Fibroblast of skin of right quadriceps (primary cell): Measurements from ENCODE around the gene MYL9.
"Not testable (repeated sequence)": the region's sequence is repeated elsewhere in the genome, so short reads cannot be mapped to it uniquely, and the experiment has no call there.

ENCODE experiments used
- DNase-seq: peaks from one replicate; pipeline ENCODE4 v3.0.0-alpha.2; 2013

Gene MYL9

GRCh38 chr20:36549942-36550789, 8.8 kb downstream of the MYL9 start:
- DNase-seq: no peak

DNA sequence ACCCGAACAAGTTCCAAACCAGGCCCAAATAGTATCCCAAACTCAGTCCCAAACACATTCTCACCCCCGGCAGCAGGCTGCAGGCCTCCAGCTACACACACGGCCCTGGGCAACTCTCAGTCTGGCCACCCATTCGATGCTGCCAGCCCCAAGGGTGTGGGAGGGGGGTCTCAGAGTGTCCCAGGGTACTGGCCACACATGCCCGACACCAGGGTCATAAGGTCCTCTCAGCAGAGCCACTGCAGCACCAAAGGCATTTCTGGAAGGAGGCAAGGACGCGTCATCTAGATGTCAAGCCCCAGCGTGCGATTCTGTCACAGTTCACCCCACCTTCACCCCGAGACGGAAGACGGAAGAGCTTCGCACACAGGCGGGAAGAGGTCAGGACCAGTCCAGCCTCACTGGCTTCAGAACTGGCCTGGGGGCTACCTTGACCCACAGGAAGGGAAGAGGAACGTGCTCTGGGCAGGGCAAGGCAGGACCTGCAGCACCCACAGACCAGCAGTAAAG, 9.5 kb downstream of the MYL9 start:
- peak; percentile 20 for DNase-seq

GRCh38 chr20:36555248-36555647, 13.9 kb downstream of the MYL9 start:
- no peak for DNase-seq

GRCh38 chr20:36562724-36563123, 21.4 kb downstream of the MYL9 start:
- DNase-seq: no peak

DNA sequence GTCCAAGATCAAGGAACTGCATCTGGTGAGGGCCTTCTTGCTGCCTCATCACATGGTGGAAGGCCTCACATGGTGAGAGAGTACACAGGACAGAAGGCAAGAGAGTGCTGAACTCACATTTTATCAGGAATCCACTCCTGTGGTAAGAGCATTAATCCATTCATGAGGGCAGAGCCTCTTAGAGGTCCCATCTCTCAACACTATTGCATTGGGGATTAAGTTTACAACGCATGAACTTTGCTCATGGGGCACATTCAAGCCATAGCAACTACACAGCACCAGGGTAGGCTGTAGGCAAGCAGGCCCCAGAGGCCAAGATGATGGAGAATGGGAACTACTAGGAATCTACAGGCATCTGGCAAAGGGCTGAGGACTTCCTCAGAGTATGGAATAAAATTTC, 22.1 kb downstream of the MYL9 start:
- no peak for DNase-seq

- not testable (repeated sequence) for DNase-seq
Observed at GRCh38 chr20:36564078-36564725, 22.9 kb downstream of the MYL9 start.

DNA sequence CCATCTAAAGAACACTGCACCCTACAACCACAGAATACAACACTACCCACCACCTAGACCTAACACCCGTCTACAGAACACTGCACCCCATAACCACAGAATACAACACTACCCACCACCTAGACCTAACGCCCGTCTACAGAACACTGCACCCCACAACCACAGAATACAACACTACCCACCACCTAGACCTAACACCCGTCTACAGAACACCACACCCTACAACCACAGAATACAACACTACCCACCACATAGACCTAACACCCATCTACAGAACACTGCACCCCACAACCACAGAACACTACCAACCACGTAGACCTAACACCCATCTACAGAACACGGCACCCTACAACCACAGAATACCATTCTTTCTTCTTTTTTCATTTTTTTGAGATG, 23.4 kb downstream of the MYL9 start:
- DNase-seq: not testable (repeated sequence)

DNA sequence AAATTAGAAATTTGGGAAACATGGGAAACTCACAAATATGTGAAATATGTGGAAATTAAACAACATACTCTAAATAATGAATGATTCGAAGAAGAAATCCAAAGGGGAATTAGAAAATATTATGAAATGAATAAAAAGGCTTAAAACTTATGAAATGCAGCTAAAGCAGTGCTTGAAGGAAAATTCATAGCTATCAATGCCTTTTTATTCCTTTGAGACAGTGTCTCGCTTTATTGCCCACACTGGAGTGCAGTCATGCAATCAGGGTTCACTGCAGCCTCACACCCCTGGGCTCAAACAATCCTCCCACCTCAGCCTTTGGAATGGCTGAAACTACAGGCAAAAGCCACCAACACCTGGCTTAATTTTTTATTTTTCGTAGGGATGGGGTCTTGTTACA, 24.2 kb downstream of the MYL9 start:
- no peak for DNase-seq

DNA sequence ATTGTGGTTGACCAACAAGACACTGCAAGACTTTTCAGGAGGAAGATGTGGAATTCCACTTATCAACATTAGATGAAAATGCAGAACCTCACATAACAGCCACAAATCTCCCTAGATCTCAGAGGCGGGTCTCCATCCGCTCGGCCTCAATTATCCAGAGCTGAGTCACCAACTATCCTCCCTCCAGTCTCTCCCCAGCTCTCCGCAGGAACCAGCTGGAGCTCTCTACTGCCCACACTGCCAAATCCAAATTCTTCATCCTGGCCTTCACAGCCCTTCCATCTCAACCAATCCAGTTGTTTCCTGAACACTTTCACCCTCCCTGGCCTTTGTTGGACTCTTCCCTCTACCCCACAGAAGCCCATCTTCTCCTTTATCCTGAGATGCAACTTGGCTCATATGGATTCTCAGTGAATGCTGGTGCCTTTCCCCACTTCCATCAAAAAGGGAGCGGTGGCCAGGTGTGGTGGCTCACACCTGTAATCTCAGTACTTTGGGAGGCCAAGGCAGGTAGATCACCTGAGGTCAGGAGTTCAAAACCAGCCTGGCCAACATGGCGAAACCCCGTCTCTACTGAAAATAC, 28.6 kb downstream of the MYL9 start:
- DNase-seq: peak; percentile 53

- no peak for DNase-seq
Observed at GRCh38 chr20:36571564-36572504, 30.5 kb downstream of the MYL9 start.

DNA sequence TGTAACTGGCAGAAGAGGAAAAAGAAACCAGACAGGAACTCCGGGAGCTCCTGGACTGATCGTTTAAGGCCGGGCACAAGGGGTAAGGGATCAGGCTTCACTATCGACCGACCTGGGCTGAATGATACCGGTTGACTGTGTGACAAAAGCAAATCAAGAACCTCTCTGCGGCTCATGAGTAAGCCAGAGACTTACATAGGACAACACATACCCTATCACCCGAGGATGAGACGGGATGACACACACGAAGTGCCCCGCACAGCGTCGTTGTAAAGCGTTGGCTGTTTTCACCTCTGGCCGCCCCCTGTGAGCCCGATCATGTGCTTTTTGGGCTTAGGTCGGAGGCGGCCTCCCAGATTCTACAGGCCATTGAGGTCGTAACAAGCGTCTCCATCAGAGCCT, 31.4 kb downstream of the MYL9 start:
- peak; percentile 46 for DNase-seq

DNA sequence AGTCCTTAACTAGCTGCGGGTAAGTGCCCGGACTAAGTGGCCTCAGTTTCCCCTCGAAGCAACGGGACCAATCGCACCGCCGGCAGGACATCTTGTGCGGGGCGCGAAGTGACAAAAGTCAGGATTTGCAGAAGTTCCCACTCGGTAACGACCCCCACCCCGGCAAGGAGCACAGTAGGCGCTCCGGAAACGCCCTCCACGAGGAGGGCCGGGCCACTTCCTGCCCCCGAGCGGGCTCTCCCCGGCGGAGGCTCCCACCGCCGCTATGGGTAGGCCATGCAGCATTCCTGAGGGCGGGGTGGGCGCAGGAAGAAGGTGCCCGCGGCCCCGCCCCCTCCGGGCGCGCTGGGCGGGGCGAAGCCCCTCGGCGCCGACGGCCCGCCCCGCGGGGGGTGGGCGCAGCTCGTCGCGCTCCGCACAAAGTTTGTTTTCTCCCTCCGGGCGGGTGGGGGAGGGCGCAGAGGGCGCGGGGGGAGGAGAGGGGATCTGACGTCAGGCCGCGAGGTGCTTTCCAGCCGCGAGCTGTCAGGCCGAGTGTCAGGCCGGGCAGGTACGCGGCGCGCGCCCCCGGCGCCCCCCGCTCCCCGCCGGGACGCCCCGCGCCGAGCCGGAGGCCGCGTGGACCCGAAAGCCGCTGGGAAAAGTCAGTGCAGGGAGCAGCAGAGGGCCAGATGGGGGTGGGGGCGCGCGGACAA, 31.9 kb downstream of the MYL9 start, which contains the start of gene TGIF2:
TGIF2 (plus strand) TSS at position 495 of the 695 bp plus-strand sequence. CDS start 5,178 bp downstream, outside the sequence.
- peak; percentile 93 for DNase-seq

- DNase-seq: peak; percentile 22
Observed at GRCh38 chr20:36573798-36574365, 32.6 kb downstream of the MYL9 start.

DNA sequence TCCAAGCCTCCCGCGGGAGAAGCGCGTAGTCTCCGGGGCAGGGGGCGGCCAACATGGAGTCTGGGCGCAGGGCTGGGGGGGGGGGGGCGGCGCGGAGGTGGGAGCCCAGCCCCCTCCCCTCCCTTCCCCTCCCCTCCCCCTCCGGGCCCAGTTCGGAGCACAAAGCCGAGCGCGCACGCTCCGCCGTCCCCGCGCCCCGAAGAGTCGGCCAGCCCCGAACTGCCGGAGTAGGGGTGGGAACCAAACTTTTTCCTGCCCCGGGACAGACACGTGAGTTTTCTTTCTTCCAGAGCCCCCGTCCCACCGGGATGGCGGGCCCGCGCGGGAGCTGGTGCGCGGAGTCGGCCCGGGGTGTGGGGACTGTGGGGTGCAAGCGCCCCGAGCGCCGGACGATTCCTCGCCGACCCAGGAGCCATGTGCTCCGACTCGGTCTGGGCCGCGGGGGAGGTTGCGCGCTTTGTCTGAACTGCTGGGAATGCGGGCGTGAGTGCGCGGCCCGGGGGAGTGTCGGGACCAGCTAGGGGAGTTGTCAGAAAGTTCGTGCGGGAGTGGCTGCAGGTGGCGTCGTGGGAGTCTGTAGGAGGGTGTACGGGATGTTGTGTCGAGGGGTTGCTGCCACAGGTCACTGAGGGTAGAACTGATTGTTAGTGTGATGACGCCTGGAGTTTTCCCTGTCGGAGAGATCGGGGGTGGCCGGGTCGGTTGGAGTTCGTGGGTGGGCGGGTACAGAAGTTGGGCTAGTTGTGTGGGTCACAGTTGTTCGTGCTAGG, 33.2 kb downstream of the MYL9 start:
- peak; percentile 42 for DNase-seq

- no peak for DNase-seq
Observed at GRCh38 chr20:36576081-36576445, 34.7 kb downstream of the MYL9 start.

- DNase-seq: no peak
Observed at GRCh38 chr20:36578356-36579041, 37.2 kb downstream of the MYL9 start.

- peak; percentile 19 for DNase-seq
Observed at GRCh38 chr20:36579996-36580545, 38.8 kb downstream of the MYL9 start.

- no peak for DNase-seq
Observed at GRCh38 chr20:36582322-36582721, 41.0 kb downstream of the MYL9 start.

DNA sequence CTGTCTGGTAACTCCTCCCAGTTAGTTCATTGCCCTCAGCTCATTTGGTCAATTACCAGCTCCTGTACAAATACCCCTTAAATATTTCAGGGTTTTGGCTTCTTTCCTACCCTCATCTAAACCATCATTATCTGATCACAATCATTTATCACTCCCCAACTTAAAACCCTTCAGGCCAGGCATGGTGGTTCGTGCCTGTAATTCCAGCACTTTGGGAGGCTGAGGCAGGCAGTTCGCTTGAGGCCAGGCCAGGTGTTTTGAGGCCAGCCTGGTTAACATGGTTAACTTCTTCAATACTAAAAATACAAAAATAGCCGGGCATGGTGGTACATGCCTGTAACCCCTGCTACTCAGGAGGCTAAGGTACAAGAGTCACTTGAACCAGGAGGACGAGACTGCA, 41.5 kb downstream of the MYL9 start:
- no peak for DNase-seq

DNA sequence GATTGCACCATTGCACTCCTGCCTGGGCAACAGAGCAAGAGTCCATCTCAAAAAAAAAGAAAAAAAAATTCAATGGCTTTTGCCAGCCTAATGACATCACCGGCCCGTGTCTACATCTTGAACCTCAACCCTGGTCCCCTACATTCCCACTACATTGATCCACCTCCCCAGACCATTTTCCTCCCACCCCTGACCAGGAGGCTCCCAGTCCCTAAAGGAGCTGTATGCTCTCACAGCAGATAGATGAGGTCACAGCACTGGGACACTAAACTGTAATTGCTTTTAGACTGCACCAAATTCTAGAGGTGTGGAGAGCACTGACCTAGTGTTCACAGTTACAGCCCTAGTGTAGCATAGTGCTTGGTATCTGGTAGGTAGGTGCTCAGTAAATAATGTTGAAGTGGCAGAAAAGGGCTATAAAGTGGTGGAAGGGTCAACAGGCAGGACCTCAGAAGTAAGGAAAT, 42.7 kb downstream of the MYL9 start:
- no peak for DNase-seq
